OCI-LY3 (cell line): Measurements from ENCODE around the gene ACSBG1.

Experiments
- H2AFZ ChIP-seq: fragments of 200-600, 300-600 bp; shearing (Covaris generic); 2 replicates; pipeline ENCODE4 v1.6.0; 2014; ENCODE audit warnings: antibody characterized with exemption, low read depth, low read length
- H3K27ac ChIP-seq: fragments of 200-600, 300-600 bp; sonication (generic); 2 replicates; pipeline ENCODE4 v1.5.1; 2014; ENCODE audit warnings: mild to moderate bottlenecking, low read length, moderate library complexity, mixed read lengths
- H3K27me3 ChIP-seq: fragments of 200-600, 300-600 bp; sonication (generic); 2 replicates; pipeline ENCODE4 v1.6.1; 2014; ENCODE audit warnings: low read depth, low read length, mixed read lengths
- H3K36me3 ChIP-seq: fragments of 200-600, 300-600 bp; sonication (generic); replicated peaks from 2 replicates; pipeline ENCODE3; 2014; ENCODE audit warnings: low read depth, low read length, mixed read lengths
- H3K4me1 ChIP-seq: fragments of 300-600, 200-600 bp; sonication (generic); 2 replicates; pipeline ENCODE4 v1.6.1; 2014; ENCODE audit warnings: low read length, mixed read lengths
- H3K4me2 ChIP-seq: fragments of 200-600, 300-600 bp; sonication (generic); 2 replicates; pipeline ENCODE4 v1.6.1; 2014; ENCODE audit warnings: low read length, mixed read lengths
- H3K4me3 ChIP-seq: fragments of 300-600, 200-600 bp; sonication (generic); 2 replicates; pipeline ENCODE4 v1.5.1; 2014; ENCODE audit warnings: antibody characterized with exemption, mild to moderate bottlenecking, low read length, moderate library complexity
- H3K79me2 ChIP-seq: fragments of 300-600, 200-600 bp; shearing (Covaris generic); 2 replicates; pipeline ENCODE4 v1.6.1; 2014; ENCODE audit warnings: mild to moderate bottlenecking, low read length, mixed read lengths
- H3K9ac ChIP-seq: fragments of 300-600, 200-600 bp; shearing (Covaris generic); 2 replicates; pipeline ENCODE4 v1.6.0; 2014; ENCODE audit warnings: mild to moderate bottlenecking, low read length, moderate library complexity
- H3K9me3 ChIP-seq: fragments of 200-600, 300-600 bp; shearing (Covaris generic); 2 replicates; pipeline ENCODE4 v1.6.1; 2014; ENCODE audit warnings: low read length, mixed read lengths; ENCODE audit not compliant: insufficient read depth
- H4K20me1 ChIP-seq: fragments of 200-600, 300-600 bp; sonication (generic); 2 replicates; pipeline ENCODE4 v1.6.1; 2016; ENCODE audit warnings: low read length, mixed read lengths; ENCODE audit not compliant: insufficient read depth
- EZH2phosphoT487 ChIP-seq: fragments of 200-600 bp; shearing (Covaris generic); IDR thresholded peaks from 2 replicates; pipeline ENCODE4 v1.6.1; 2018; ENCODE audit warnings: antibody characterized with exemption, mixed run types, low read depth
- TF ChIP-seq, protein P1 (sequence below): fragments of 200-600, 300-600 bp; sonication (generic); IDR thresholded peaks from 2 replicates; pipeline ENCODE4 v1.5.1; 2014; ENCODE audit warnings: antibody characterized with exemption, low read length, low read depth

The ACSBG1 gene

DNA sequence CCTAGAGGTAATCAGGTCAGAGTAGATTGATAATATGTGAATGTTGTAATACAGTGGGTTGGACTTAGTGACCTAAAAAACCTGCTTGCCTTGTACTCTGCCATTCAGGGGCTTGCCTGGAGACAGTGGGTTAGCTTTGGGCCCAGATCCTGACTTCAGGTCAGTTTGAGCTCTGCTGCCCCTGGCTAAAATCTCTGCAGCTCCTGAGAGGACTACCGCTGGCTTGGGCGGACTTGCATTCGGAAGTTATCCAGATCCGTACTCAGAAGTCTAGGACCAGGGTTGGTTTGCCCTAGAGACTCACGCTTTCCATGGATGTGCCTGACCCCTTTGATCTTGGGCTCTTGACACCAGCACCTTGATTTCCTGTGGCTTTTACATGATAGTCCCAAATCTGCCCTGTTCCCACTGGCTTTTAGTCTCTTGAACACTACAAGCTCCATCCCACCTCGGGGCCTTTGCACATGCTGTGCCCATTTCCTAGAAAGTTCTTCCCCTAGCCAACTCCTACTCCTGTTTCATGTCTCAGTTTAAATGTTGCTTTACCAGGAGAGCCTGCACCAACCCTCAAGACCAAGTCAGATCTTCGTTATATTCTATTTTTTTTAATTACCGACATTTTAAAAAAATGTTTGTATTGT is 5.9 kb downstream of the ACSBG1 start:
- Histone ChIP-seq H3K4me1 (peaks cover 4% of the 10 kb centered on the region; the same call in 1 of the 2 replicates), H2AFZ (no peak overlapping the region), H3K27ac (no peak overlapping the region), H3K27me3 (peaks cover 1% of the 10 kb centered on the region; the same call in 1 of the 2 replicates), H3K36me3 (no peaks in the 10 kb centered on the region), H3K9me3 (no peaks in the 10 kb centered on the region), H3K4me3 (no peak overlapping the region), H4K20me1 (no peaks in the 10 kb centered on the region), H3K4me2 (no peak overlapping the region), H3K79me2 (no peaks in the 10 kb centered on the region), H3K9ac (no peak overlapping the region)
- TF ChIP-seq, protein P1, sequence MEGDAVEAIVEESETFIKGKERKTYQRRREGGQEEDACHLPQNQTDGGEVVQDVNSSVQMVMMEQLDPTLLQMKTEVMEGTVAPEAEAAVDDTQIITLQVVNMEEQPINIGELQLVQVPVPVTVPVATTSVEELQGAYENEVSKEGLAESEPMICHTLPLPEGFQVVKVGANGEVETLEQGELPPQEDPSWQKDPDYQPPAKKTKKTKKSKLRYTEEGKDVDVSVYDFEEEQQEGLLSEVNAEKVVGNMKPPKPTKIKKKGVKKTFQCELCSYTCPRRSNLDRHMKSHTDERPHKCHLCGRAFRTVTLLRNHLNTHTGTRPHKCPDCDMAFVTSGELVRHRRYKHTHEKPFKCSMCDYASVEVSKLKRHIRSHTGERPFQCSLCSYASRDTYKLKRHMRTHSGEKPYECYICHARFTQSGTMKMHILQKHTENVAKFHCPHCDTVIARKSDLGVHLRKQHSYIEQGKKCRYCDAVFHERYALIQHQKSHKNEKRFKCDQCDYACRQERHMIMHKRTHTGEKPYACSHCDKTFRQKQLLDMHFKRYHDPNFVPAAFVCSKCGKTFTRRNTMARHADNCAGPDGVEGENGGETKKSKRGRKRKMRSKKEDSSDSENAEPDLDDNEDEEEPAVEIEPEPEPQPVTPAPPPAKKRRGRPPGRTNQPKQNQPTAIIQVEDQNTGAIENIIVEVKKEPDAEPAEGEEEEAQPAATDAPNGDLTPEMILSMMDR = no peak
- TF ChIP-seq EZH2phosphoT487 = no peak

DNA sequence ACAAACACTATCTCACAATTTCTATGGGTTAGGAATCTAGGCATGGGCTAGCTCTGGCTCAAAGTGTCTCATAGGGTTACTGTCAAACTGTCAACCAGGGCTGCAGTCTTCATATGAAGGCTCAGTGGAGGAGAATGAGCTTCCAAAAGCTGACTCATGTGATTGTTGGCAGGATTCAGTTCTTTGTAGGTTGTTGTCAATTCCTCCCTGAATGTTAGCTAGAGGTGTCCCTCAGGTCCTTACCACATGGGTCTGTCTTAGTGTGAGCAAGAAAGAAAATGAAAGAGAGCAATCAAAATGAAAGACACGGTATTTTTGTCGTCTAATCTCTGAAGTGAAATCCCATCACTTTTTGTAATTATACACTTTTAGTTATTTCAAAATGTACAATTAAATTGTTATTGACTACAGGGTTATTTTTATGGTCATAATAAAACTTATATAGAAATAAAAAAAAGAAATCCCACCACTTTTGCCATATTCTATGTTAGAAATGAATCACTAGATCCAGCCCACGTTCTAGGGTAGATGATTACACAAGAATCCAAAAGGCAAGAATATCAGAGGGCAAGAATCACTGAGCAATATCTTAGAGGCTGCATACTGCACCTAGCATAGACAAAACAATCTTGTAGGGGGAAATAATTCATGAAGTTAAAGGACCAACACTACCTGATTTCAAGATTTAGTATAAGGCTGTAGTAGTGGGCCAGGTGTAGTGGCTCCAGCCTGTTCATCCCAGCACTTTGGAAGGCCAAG is 8.4 kb downstream of the ACSBG1 start:
- H3K27me3 ChIP-seq = no peaks in the 10 kb centered on the region; the same call in 1 of the 2 replicates
- no peaks in the 10 kb centered on the region for H3K36me3 ChIP-seq
- no peaks in the 10 kb centered on the region for H4K20me1 ChIP-seq
- no peaks in the 10 kb centered on the region for H3K79me2 ChIP-seq
- no peak overlapping the region for H3K9ac ChIP-seq
- H2AFZ ChIP-seq = no peak overlapping the region
- no peak overlapping the region for H3K4me3 ChIP-seq
- no peaks in the 10 kb centered on the region for H3K9me3 ChIP-seq
- peak overlapping the region; percentile 24; the same call in 1 of the 2 replicates for H3K4me2 ChIP-seq
- no peak overlapping the region for H3K27ac ChIP-seq
- no peak for TF ChIP-seq EZH2phosphoT487
- TF ChIP-seq, protein P1 = no peak
- peaks cover 8% of the 10 kb centered on the region for H3K4me1 ChIP-seq

DNA sequence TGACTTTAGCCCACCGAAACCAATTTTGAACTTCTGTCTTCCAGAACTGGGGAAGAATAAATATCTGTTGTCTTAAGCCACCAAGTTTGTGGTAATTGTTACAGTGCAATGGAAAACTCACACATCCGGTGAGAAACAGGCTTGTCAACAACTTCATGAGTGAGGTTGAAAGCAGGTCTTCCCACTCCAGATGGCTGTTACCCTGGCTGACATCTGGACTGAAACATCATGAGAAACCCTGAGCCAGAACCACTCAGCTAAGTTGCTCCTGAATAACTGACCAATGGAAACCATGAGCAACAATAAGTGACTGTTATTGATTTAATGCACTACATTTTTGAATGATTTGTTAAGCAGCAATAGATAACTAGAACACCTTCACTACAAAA is 10.3 kb downstream of the ACSBG1 start:
- no peak overlapping the region for H3K9ac ChIP-seq
- H4K20me1 ChIP-seq = no peaks in the 10 kb centered on the region
- no peak overlapping the region for H3K27ac ChIP-seq
- no peak for TF ChIP-seq EZH2phosphoT487
- TF ChIP-seq, protein P1 = no peak
- H2AFZ ChIP-seq = no peak overlapping the region
- no peaks in the 10 kb centered on the region for H3K9me3 ChIP-seq
- no peak overlapping the region for H3K4me2 ChIP-seq
- peaks cover 8% of the 10 kb centered on the region for H3K4me1 ChIP-seq
- H3K4me3 ChIP-seq = no peak overlapping the region
- H3K36me3 ChIP-seq = no peaks in the 10 kb centered on the region
- H3K79me2 ChIP-seq = no peaks in the 10 kb centered on the region
- H3K27me3 ChIP-seq = no peaks in the 10 kb centered on the region

DNA sequence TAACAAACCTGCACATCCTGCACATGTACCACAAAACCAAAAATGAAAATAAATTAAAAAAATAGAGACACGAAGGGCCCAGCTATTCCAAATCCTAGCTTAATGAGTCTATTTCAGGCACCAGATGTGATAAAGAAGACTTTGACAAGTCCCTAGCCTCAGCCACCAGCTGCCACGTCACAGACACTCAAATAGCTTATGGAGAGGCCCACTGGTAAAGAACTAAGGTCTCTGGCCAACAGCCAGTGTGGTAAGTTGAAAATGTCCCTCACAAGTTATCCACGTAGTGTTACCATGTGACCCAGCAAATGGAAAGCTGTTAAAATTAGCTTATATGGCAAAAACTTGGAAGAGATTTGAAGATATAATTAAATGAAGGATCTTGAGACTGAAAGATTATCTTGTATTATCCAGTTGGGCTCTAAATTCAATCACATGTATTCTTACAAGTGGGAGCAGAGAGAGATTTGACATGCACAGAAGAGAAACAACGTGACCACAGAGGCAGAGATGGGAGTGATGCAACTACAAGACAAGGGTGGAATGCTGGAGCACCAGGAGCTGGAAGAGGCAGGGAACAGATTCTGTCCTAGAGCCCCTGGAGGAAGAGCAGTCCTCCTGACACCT is 10.9 kb downstream of the ACSBG1 start:
- Histone ChIP-seq H3K9ac (no peak overlapping the region), H3K4me3 (no peak overlapping the region), H2AFZ (no peak overlapping the region), H3K27ac (no peak overlapping the region), H3K79me2 (no peaks in the 10 kb centered on the region), H4K20me1 (no peaks in the 10 kb centered on the region), H3K9me3 (no peaks in the 10 kb centered on the region), H3K4me2 (no peak overlapping the region), H3K27me3 (no peaks in the 10 kb centered on the region), H3K4me1 (peaks cover 8% of the 10 kb centered on the region), H3K36me3 (no peaks in the 10 kb centered on the region)
- TF ChIP-seq, protein P1 = no peak
- no peak for TF ChIP-seq EZH2phosphoT487
